Heart left ventricle (tissue), 13 donors: Measurements from ENCODE around the gene NBAS.

Experiments
- POLR2A ChIP-seq, 2 donors: fragments of 450-650 bp; IDR thresholded peaks; one replicate each; pipeline ENCODE4 v1.6.1; 2017; ENCODE audit warnings: antibody characterized with exemption in 2 of 2, mild to moderate bottlenecking in 2 of 2, moderate library complexity in 2 of 2
- TF ChIP-seq, protein P1 (sequence below), 12 donors: fragments of 200-600 bp; sonication (generic) in 4 of 12; IDR thresholded peaks; one replicate each; pipeline versions ENCODE4 v1.5.0 to v1.8.0; 2018 to 2022; ENCODE audit warnings: antibody characterized with exemption in 12 of 12, mild to moderate bottlenecking in 5 of 12
- donor health status: ischemic (EF 13 %, LVEDD 7.1; RV severe dilation, severe dysfunction).
- donor health status: DM: no; HTN: yes; CAD: no.
- donor health status: DM: no; HTN: no; CAD: no.
- donor health status: ischemic (EF 25% LVEDD 6.9; RV normal size, moderate dysfunction).
- donor health status: ischemic (EF 25% LVEDD 5.7; RV mildly dilated, moderate dysfunction).
- donor health status: ischemic (EF 35%, LVEDD 5.7; RV mildly dilated, moderate dysfunction).
- donor health status: nonischemic (EF 11% LVEDD 7.7; RV severe dilation, severe dysfunction).
- donor health status: DM: yes; HTN: yes; CAD: no.
- donor health status: PGD.
- donor health status: ischemic (EF 29% LVEDD 5.4; RV normal size, mild dysfunction).
- donor health status: nonischemic (EF 23%, LVEDD 6.1; RV moderate dilation, normal function).

DNA sequence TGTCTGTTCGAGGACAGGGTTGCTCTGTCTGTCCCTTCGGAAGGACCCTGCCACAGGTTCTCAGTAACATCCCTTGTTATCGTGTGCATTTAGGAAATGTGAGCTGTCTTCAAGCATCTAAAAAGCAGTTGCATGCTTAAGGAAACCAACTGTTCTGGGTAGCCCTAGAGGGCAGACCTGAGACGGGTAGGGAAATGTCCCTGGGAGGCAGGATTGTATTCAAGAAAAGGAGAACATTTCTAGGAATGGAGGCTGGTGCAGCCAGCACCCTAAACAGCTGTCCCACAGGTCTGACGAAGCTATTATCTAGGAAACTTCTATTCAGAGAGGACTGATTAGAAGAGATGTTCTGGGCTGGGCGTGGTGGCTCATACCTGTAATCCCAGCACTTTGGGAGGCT is 414.2 kb downstream of the NBAS start:
- no peak for TF ChIP-seq POLR2A (IDR thresholded peaks at IDR 0.05)
- TF ChIP-seq, protein P1, sequence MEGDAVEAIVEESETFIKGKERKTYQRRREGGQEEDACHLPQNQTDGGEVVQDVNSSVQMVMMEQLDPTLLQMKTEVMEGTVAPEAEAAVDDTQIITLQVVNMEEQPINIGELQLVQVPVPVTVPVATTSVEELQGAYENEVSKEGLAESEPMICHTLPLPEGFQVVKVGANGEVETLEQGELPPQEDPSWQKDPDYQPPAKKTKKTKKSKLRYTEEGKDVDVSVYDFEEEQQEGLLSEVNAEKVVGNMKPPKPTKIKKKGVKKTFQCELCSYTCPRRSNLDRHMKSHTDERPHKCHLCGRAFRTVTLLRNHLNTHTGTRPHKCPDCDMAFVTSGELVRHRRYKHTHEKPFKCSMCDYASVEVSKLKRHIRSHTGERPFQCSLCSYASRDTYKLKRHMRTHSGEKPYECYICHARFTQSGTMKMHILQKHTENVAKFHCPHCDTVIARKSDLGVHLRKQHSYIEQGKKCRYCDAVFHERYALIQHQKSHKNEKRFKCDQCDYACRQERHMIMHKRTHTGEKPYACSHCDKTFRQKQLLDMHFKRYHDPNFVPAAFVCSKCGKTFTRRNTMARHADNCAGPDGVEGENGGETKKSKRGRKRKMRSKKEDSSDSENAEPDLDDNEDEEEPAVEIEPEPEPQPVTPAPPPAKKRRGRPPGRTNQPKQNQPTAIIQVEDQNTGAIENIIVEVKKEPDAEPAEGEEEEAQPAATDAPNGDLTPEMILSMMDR (IDR thresholded peaks at IDR 0.05): no peak
